ENCODE measurements around the gene NMT1. TPM values are rescaled to one million over a fixed set of nuclear protein-coding genes. Genes with fewer than 3 reads are reported as not detected.

Gene NMT1
- total RNA-seq, 1 experiment from 2014 or later = 89.7 TPM

DNA sequence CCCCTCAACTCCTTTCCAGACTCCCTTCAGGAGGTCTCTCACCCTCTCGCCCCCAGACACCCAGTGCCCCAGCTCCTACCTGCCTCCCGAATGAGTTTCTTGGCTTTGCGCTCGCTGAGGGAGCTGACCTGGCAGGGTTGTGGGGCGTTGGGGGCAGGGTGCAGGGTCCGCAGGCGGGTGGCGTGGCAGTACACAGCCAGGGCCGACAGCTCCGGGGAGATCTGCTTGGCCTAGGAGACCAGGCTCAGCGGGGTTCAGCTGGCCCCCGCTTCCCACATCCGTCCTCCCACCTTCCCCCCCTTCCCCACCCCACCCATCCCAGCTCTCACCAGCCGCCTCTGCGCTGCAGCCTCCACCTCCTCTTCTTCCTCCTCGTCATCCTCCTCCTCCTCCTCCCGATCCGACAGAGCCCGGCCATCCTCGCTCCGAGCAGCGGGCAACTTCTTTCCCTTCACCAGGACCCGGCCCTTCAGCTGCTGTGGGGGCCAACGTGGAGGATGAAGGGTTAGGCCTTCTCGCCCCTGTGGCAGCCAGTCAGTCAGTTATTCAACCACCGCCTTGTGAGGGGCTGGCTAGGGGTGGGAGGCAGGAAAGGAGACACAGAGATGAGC, 54.0 kb downstream of the NMT1 start:
- BruUV-seq (replicated peaks) = no TSS peak
- no peaks in the 10 kb centered on the region for H3K27me3 Mint-ChIP-seq (ENCODE audit: insufficient read depth, unreplicated experiment)
- TF ChIP-seq, protein P1, sequence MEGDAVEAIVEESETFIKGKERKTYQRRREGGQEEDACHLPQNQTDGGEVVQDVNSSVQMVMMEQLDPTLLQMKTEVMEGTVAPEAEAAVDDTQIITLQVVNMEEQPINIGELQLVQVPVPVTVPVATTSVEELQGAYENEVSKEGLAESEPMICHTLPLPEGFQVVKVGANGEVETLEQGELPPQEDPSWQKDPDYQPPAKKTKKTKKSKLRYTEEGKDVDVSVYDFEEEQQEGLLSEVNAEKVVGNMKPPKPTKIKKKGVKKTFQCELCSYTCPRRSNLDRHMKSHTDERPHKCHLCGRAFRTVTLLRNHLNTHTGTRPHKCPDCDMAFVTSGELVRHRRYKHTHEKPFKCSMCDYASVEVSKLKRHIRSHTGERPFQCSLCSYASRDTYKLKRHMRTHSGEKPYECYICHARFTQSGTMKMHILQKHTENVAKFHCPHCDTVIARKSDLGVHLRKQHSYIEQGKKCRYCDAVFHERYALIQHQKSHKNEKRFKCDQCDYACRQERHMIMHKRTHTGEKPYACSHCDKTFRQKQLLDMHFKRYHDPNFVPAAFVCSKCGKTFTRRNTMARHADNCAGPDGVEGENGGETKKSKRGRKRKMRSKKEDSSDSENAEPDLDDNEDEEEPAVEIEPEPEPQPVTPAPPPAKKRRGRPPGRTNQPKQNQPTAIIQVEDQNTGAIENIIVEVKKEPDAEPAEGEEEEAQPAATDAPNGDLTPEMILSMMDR (IDR thresholded peaks at IDR 0.05; ENCODE audit: unreplicated experiment) = no peak
- H3K36me3 Mint-ChIP-seq (ENCODE audit: insufficient read depth, unreplicated experiment) = peaks cover 52% of the 10 kb centered on the region
- DNase-seq (ENCODE audit: unreplicated experiment) = no peak
- CTCF ChIA-PET = interaction anchor here (0.7 to 1.8 kb wide), 3 partner anchors 19 to 64 kb away, joined by 3 to 14 read pairs (median 3); partner anchors contain the start of genes ACBD4 and DCAKD
- H3K4me3 Mint-ChIP-seq (ENCODE audit: unreplicated experiment) = no peak overlapping the region
- POLR2A ChIA-PET = interaction anchor here (0.5 to 1.1 kb wide), 3 partner anchors 10 to 87 kb away, joined by 3 to 4 read pairs (median 3); no protein-coding TSS in a partner anchor
- no peaks in the 10 kb centered on the region for H3K4me1 Mint-ChIP-seq (ENCODE audit: insufficient read depth, unreplicated experiment)
- no peaks in the 10 kb centered on the region for H3K9me3 Mint-ChIP-seq (ENCODE audit: unreplicated experiment)
- intact Hi-C loops (cut with micrococcal nuclease) = no loop called here
- no peak overlapping the region for H3K27ac Mint-ChIP-seq (ENCODE audit: low read depth, unreplicated experiment)

DNA sequence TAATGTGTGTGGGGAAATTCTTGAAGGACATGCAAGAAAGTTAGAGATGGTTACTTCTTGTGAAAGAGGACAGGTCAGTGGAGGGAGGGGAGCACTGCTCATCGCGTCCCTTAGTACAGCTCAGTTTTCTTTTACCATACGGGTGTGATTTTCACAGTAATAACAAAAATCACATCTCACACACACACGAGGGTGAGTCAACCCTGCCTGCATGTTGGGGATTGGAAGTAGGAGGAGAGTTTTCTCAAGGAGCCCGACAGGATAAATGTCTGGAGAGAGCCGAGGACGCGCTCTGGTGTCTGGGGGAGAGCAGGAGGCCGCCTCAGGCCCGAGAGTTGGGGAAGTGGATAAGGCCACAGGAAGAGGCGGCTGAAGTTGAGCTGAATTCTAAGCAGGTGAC, 54.8 kb downstream of the NMT1 start:
- POLR2A ChIA-PET = interaction anchor here (0.8 to 1.1 kb wide), 2 partner anchors 9 to 11 kb away, joined by 3 to 4 read pairs; no protein-coding TSS in a partner anchor
- Mint-ChIP-seq H3K27ac (ENCODE audit: low read depth, unreplicated experiment) (no peak overlapping the region), H3K4me3 (ENCODE audit: unreplicated experiment) (no peak overlapping the region), H3K4me1 (ENCODE audit: insufficient read depth, unreplicated experiment) (no peaks in the 10 kb centered on the region), H3K27me3 (ENCODE audit: insufficient read depth, unreplicated experiment) (no peaks in the 10 kb centered on the region), H3K9me3 (ENCODE audit: unreplicated experiment) (no peaks in the 10 kb centered on the region), H3K36me3 (ENCODE audit: insufficient read depth, unreplicated experiment) (peaks cover 48% of the 10 kb centered on the region)
- no peak for DNase-seq (ENCODE audit: unreplicated experiment)
- intact Hi-C loops (cut with micrococcal nuclease) = no loop called here
- TF ChIP-seq, protein P1 (IDR thresholded peaks at IDR 0.05; ENCODE audit: unreplicated experiment) = no peak
- no TSS peak for BruUV-seq (replicated peaks)
- CTCF ChIA-PET = interaction anchor here (1.8 kb wide), 1 partner anchor 20 kb away, joined by 14 read pairs; the partner anchor contains the start of gene ACBD4

DNA sequence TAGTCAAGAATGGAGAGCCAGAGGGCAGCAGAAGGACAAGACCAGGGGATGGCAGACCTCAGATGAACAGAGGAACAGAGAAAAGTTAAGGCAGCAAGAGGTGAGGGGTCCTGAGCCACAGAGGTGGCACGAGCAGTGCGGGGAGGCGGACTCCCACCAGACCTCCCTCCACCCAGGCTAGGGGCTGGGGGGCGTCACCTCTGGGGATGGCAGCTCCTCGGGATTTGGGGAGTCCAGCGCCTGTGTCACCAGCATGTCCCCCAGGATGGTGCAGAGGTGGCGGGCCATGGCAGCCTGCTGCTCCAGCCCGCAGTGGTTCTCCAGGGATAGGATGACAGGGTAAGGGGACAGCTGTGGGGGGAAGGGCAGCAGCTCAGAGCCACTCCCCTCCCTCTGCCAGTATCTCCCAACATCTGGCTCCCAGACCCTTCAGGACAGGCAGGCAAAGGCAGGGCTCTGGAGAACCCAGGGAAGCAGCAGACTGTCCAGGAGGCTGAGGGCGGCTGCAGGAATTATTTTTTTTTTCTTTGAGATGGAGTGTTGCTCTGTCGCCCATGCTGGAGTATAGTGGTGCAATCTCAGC, 55.4 kb downstream of the NMT1 start:
- Mint-ChIP-seq H3K36me3 (ENCODE audit: insufficient read depth, unreplicated experiment) (peaks cover 47% of the 10 kb centered on the region), H3K27me3 (ENCODE audit: insufficient read depth, unreplicated experiment) (no peaks in the 10 kb centered on the region), H3K27ac (ENCODE audit: low read depth, unreplicated experiment) (no peak overlapping the region), H3K9me3 (ENCODE audit: unreplicated experiment) (no peaks in the 10 kb centered on the region), H3K4me1 (ENCODE audit: insufficient read depth, unreplicated experiment) (no peaks in the 10 kb centered on the region), H3K4me3 (ENCODE audit: unreplicated experiment) (no peak overlapping the region)
- intact Hi-C loops (cut with micrococcal nuclease) = no loop called here
- DNase-seq (ENCODE audit: unreplicated experiment) = no peak
- no TSS peak for BruUV-seq (replicated peaks)
- CTCF ChIA-PET = interaction anchor here (0.6 to 1.9 kb wide), 4 partner anchors 8 to 46 kb away, joined by 4 to 14 read pairs (median 8); partner anchors contain the start of gene ACBD4
- POLR2A ChIA-PET = interaction anchor here (0.8 to 2.8 kb wide), 5 partner anchors 8 to 14 kb away, joined by 3 to 13 read pairs (median 9); no protein-coding TSS in a partner anchor
- TF ChIP-seq, protein P1 (IDR thresholded peaks at IDR 0.05; ENCODE audit: unreplicated experiment) = no peak

DNA sequence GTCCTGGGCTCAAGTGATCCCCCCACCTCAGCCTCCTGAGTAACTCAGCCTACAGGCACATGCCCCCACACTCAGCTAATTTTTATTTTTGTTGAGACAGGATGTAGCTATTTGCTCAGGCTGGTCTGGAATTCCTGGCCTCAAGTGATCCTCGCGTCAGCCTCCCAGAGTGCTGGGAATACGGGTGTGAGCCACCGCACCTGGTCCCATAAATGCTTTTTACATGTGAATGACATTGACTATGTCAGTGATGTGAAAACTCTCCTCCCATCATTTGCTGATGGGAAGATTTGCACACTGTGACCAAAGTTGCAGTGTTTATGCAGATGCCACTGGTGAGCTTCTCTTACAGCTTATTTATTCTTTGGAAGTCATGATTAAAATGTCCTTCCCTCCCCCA, 56.2 kb downstream of the NMT1 start:
- Mint-ChIP-seq H3K9me3 (ENCODE audit: unreplicated experiment) (no peaks in the 10 kb centered on the region), H3K27me3 (ENCODE audit: insufficient read depth, unreplicated experiment) (no peaks in the 10 kb centered on the region), H3K27ac (ENCODE audit: low read depth, unreplicated experiment) (no peak overlapping the region), H3K36me3 (ENCODE audit: insufficient read depth, unreplicated experiment) (peaks cover 42% of the 10 kb centered on the region), H3K4me1 (ENCODE audit: insufficient read depth, unreplicated experiment) (peaks cover 6% of the 10 kb centered on the region), H3K4me3 (ENCODE audit: unreplicated experiment) (no peak overlapping the region)
- ChIA-PET CTCF (interaction anchor here (1.1 to 1.9 kb wide), 4 partner anchors 9 to 338 kb away, joined by 3 to 9 read pairs (median 6); no protein-coding TSS in a partner anchor), POLR2A (interaction anchor here (0.5 to 2.8 kb wide), 6 partner anchors 9 to 1161 kb away, joined by 3 to 13 read pairs (median 6); no protein-coding TSS in a partner anchor)
- intact Hi-C loops (cut with micrococcal nuclease) = no loop called here
- BruUV-seq (replicated peaks) = no TSS peak
- no peak for DNase-seq (ENCODE audit: unreplicated experiment)
- TF ChIP-seq, protein P1 (IDR thresholded peaks at IDR 0.05; ENCODE audit: unreplicated experiment) = no peak
